GM12878 (cell line): ENCODE measurements around the gene TTLL13. TPM values are rescaled to one million over a fixed set of nuclear protein-coding genes. Genes with fewer than 3 reads are reported as not detected.
A peak's percentile ranks its signal among the peaks of the same experiment; 100 is the strongest.
"Not testable (repeated sequence)": the region's sequence is repeated elsewhere in the genome, so short reads cannot be mapped to it uniquely, and the experiment has no call there.

Source experiments
- ATAC-seq: fragments of 200-7000 bp; cut with Tn5 transposase; 3 replicates; pipeline ENCODE4 v1.9.1; 2020; ENCODE audit warnings: mild to moderate bottlenecking, moderate library complexity
- BruUV-seq: library from RNA; stranded (reverse); fragments of 400-500 nt; replicated peaks from 2 replicates; lab custom pipeline; 2021; lab: Mats Ljungman, UMichigan
- CTCF ChIA-PET: fragments of 300-600 bp; sonication (Branson Sonifier 250); formaldehyde crosslinking; extraction: SDS; loops from one replicate; lab custom pipeline; 2021; ENCODE audit warnings: inconsistent platforms; lab: Yijun Ruan, JAX
- POLR2A ChIA-PET: fragments of 350-600 bp; formaldehyde crosslinking; extraction: SDS; loops from one replicate; lab custom pipeline; 2021; ENCODE audit warnings: inconsistent platforms; lab: Charles Lee
- RAD21 ChIA-PET: fragments of 300-600 bp; sonication (Branson Sonifier 250); formaldehyde crosslinking; loops from one replicate; lab custom pipeline; 2023; ENCODE audit warnings: antibody characterized with exemption; ENCODE audit not compliant: unreplicated experiment; lab: Charles Lee
- SMC1A ChIA-PET: fragments of 300-600 bp; sonication (Branson Sonifier 250); formaldehyde crosslinking; loops from one replicate; lab custom pipeline; 2023; ENCODE audit not compliant: unreplicated experiment, uncharacterized antibody; lab: Charles Lee
- DNase-seq: peaks from one replicate; pipeline ENCODE4 v3.0.0-alpha.2; 2011; ENCODE audit warnings: low read depth, low spot score
- FAIRE-seq: peaks from 3 replicates; lab custom pipeline; 2011; peaks lifted over from hg19 to GRCh38; lab: Jason Lieb, UNC
- H2AFZ ChIP-seq: 2 replicates; pipeline ENCODE4 v1.6.0; 2011; ENCODE audit warnings: low read depth, low read length, control low read depth; ENCODE audit not compliant: control insufficient read depth
- H3K27ac ChIP-seq: 2 replicates; pipeline ENCODE4 v1.5.1; 2011; ENCODE audit warnings: control low read depth; ENCODE audit not compliant: control insufficient read depth, insufficient read depth
- H3K27me3 ChIP-seq, 2 experiments: replicated peaks in 1 of 2; 2 replicates each; pipeline versions ENCODE4 v1.6.0 to v1.6.1; 2011; ENCODE audit warnings: low read length in 1 of 2; ENCODE audit not compliant: control insufficient read depth in 2 of 2, insufficient read depth in 2 of 2
- H3K36me3 ChIP-seq, 2 experiments: 2 replicates each; pipeline ENCODE4 v1.5.1; 2011; ENCODE audit warnings: low read length in 1 of 2; ENCODE audit not compliant: control insufficient read depth in 2 of 2, insufficient read depth in 2 of 2
- H3K4me1 ChIP-seq: 2 replicates; pipeline ENCODE4 v1.6.1; 2011; ENCODE audit warnings: mild to moderate bottlenecking, low read length, moderate library complexity, mixed read lengths; ENCODE audit not compliant: control insufficient read depth, insufficient read depth
- H3K4me2 ChIP-seq: 2 replicates; pipeline ENCODE4 v1.6.0; 2011; ENCODE audit warnings: control low read depth; ENCODE audit not compliant: control insufficient read depth, insufficient read depth
- H3K4me3 ChIP-seq: fragments of 200-600 bp; sonication (generic); 2 replicates; pipeline ENCODE4 v1.5.1; 2016
- H3K79me2 ChIP-seq: 2 replicates; pipeline ENCODE4 v1.6.0; 2011; ENCODE audit warnings: low read length; ENCODE audit not compliant: control insufficient read depth, insufficient read depth
- H3K9ac ChIP-seq: 2 replicates; pipeline ENCODE4 v1.8.0; 2011; ENCODE audit warnings: low read length, control low read depth, mixed read lengths; ENCODE audit not compliant: control insufficient read depth, insufficient read depth
- H3K9me3 ChIP-seq: replicated peaks from 3 replicates; pipeline ENCODE4 v1.5.1; 2011; ENCODE audit warnings: mild to moderate bottlenecking, low read length; ENCODE audit not compliant: control insufficient read depth, insufficient read depth
- H4K20me1 ChIP-seq: 2 replicates; pipeline ENCODE4 v1.6.0; 2011; ENCODE audit not compliant: control insufficient read depth, insufficient read depth
- CTCF ChIP-seq, 3 experiments: IDR thresholded peaks in 2 of 3; conservative IDR thresholded peaks in 1 of 3; 2 replicates each; pipeline ENCODE4 v1.5.1; 2011; ENCODE audit warnings: low read depth in 3 of 3, low read length in 3 of 3, mild to moderate bottlenecking in 3 of 3, control low read depth in 2 of 3, moderate library complexity in 2 of 3, inconsistent platforms in 1 of 3, mixed read lengths in 1 of 3; ENCODE audit not compliant: control insufficient read depth in 2 of 3, insufficient read depth in 1 of 3; ENCODE audit errors: extremely low read depth in 1 of 3
- MLLT1 ChIP-seq: fragments of 450-650 bp; IDR thresholded peaks from 2 replicates; pipeline ENCODE4 v1.6.1; 2016; ENCODE audit warnings: mild to moderate bottlenecking
- RAD21 ChIP-seq: IDR thresholded peaks from 2 replicates; pipeline ENCODE4 v1.6.1; 2011; ENCODE audit warnings: mild to moderate bottlenecking, low read depth, low read length, moderate library complexity; ENCODE audit not compliant: insufficient read depth
- SMC3 ChIP-seq: IDR thresholded peaks from 2 replicates; pipeline ENCODE4 v1.6.1; 2011; ENCODE audit warnings: low read length, improper control_type of control experiment, borderline replicate concordance
- TCF12 ChIP-seq: IDR thresholded peaks from 2 replicates; pipeline ENCODE4 v1.6.1; 2011; ENCODE audit warnings: low read depth, mild to moderate bottlenecking, low read length
- YY1 ChIP-seq: IDR thresholded peaks from 2 replicates; pipeline ENCODE4 v1.6.1; 2011; ENCODE audit warnings: low read depth, mild to moderate bottlenecking, low read length
- WGBS: methylation state at CpG from one replicate; pipeline ENCODE4 v1.1.6; 2016; ENCODE audit warnings: low lambda C conversion rate; ENCODE audit not compliant: insufficient replicate concordance, insufficient coverage; ENCODE audit errors: missing lambda C conversion rate; 5-methylcytosine and 5-hydroxymethylcytosine counted together
- in situ Hi-C: fragments of 300-500 bp; cut with MboI; formaldehyde crosslinking; loops from 9 replicates; pipeline ENCODE4 v1.14.3; 2018; ENCODE audit warnings: mixed read lengths
- intact Hi-C: fragments of 100-400 bp; cut with micrococcal nuclease; formaldehyde crosslinking; loops from one replicate; pipeline ENCODE4 v1.14.2; 2022; ENCODE audit not compliant: unreplicated experiment
- polyA plus RNA-seq, 11 experiments: library from polyadenylated mRNA; depleted of rRNA in 4 of 11; unstranded in 6 of 11; stranded (reverse) in 5 of 11; fragments of >200 nt; fragmentation: Nextera tagmentation in 4 of 11; fragmentation: Illumina TruSeq in 1 of 11; extraction: Ambion mirVana in 4 of 11; extraction: Trizol in 1 of 11; gene quantifications; 1 replicate in 1 of 11; 2 replicates in 10 of 11; pipeline versions ENCODE4 v1.2.1 to v1.2.3, GENCODE V29; 2011 to 2016; ENCODE audit warnings: inconsistent platforms in 2 of 11, missing spikeins in 2 of 11, low read depth in 1 of 11
- total RNA-seq, 4 experiments: library from RNA; depleted of rRNA in 3 of 4; stranded (reverse); fragments of >200 nt in 3 of 4; fragmentation: Illumina TruSeq in 1 of 4; extraction: Trizol in 1 of 4; gene quantifications; 2 replicates each; pipeline versions ENCODE4 v1.2.1 to v1.2.3, GENCODE V29; 2013 to 2021

TTLL13 gene
- total and polyA plus RNA-seq, 10 of the 15 experiments (the other 5 are each of a cell fraction or from before 2014, with no cell fraction given), result 0.03 to 0.32 (median 0.13) TPM; not detected in 1

GRCh38 chr15:90293040-90293810, 43.9 kb downstream of the TTLL13 start:
- Histone ChIP-seq H2AFZ (peak overlapping the region; percentile 6), H3K4me2 (peak overlapping the region; percentile 27; the same call in 1 of the 2 replicates)
- DNase-seq, intact Hi-C loops, H3K79me2 ChIP-seq, H3K4me1 ChIP-seq, BruUV-seq, H3K9me3 ChIP-seq, H3K4me3 ChIP-seq, H3K9ac ChIP-seq, H3K36me3 ChIP-seq, in situ Hi-C loops, H4K20me1 ChIP-seq, H3K27me3 ChIP-seq, H3K27ac ChIP-seq: not testable (repeated sequence)
- peak; percentile 80 for FAIRE-seq
- ChIA-PET POLR2A (interaction anchor here (0.6 to 1.0 kb wide), 4 partner anchors 8 to 192 kb away, joined by 3 to 4 read pairs (median 4); no protein-coding TSS in a partner anchor), CTCF (interaction anchor here (0.6 to 7.5 kb wide), 46 partner anchors 11 to 980 kb away, joined by 3 to 99 read pairs (median 4); partner anchors contain the start of genes RCCD1, SEMA4B and UNC45A), SMC1A (interaction anchor here (1.0 to 4.7 kb wide), 17 partner anchors 10 to 195 kb away, joined by 3 to 30 read pairs (median 4); no protein-coding TSS in a partner anchor), RAD21 (interaction anchor here (0.6 to 2.2 kb wide), 14 partner anchors 9 to 638 kb away, joined by 3 to 18 read pairs (median 4); partner anchors contain the start of genes CIB1 and GDPGP1)
- peak; percentile 86 for ATAC-seq
- peak; percentile 56 for TF ChIP-seq SMC3
- TF ChIP-seq CTCF (IDR thresholded peaks at IDR 0.05 in 2 of 3, conservative IDR thresholded peaks at IDR 0.05 in 1 of 3; ENCODE audit: control insufficient read depth in 2 of 3, extremely low read depth in 1 of 3, insufficient read depth in 1 of 3, low read depth in 3 of 3, low read length in 3 of 3), result peak; percentile 63 to 91 (median 82)
- TF ChIP-seq RAD21, result peak; percentile 71
- TF ChIP-seq MLLT1, result 0 out of 2 replicates have a peak, but pooled peaks have one; percentile 21
- peak; percentile 57; the same call in 1 of the 2 replicates for TF ChIP-seq YY1
- peak; percentile 67; the same call in 1 of the 2 replicates for TF ChIP-seq TCF12
- 26% methylated on average over 13 of the region's 13 CpGs for WGBS
